MM.1S (cell line): Measurements from ENCODE around the gene TLE5.
A peak's percentile ranks its signal among the peaks of the same experiment; 100 is the strongest.

ENCODE experiments used
- DNase-seq: peaks from one replicate; pipeline ENCODE4 v3.0.0-alpha.2; 2015
- H2AFZ ChIP-seq: fragments of 300-600 bp; sonication (generic); 2 replicates; pipeline ENCODE4 v1.6.0; 2016; ENCODE audit warnings: antibody characterized with exemption, low read length
- H3F3A ChIP-seq: fragments of 300-600 bp; sonication (generic); 2 replicates; pipeline ENCODE4 v1.6.1; 2016; ENCODE audit warnings: mild to moderate bottlenecking, antibody characterized with exemption, low read length, moderate library complexity, mixed read lengths; ENCODE audit not compliant: insufficient read depth
- H3K27ac ChIP-seq: fragments of 300-600 bp; sonication (generic); 2 replicates; pipeline ENCODE4 v1.5.1; 2016; ENCODE audit warnings: mild to moderate bottlenecking, low read length
- H3K27me3 ChIP-seq: fragments of 300-600 bp; sonication (generic); replicated peaks from 2 replicates; pipeline ENCODE4 v1.6.0; 2016; ENCODE audit warnings: low read length; ENCODE audit not compliant: insufficient read depth
- H3K36me3 ChIP-seq: fragments of 300-600 bp; sonication (generic); replicated peaks from 2 replicates; pipeline ENCODE4 v1.6.1; 2016; ENCODE audit warnings: mild to moderate bottlenecking, low read length, mixed read lengths; ENCODE audit not compliant: insufficient read depth
- H3K4me1 ChIP-seq: fragments of 300-600 bp; sonication (generic); 2 replicates; pipeline ENCODE4 v1.6.1; 2016; ENCODE audit warnings: low read length, mixed read lengths
- H3K4me2 ChIP-seq: fragments of 300-600 bp; sonication (generic); 2 replicates; pipeline ENCODE4 v1.6.0; 2016; ENCODE audit warnings: low read depth, low read length
- H3K4me3 ChIP-seq: fragments of 300-600 bp; sonication (generic); 2 replicates; pipeline ENCODE4 v1.5.1; 2016; ENCODE audit warnings: low read length, mixed read lengths
- H3K79me2 ChIP-seq: fragments of 300-600 bp; sonication (generic); 2 replicates; pipeline ENCODE4 v1.6.1; 2016; ENCODE audit warnings: mixed run types, low read length, mixed read lengths
- H3K9ac ChIP-seq: fragments of 300-600 bp; sonication (generic); 2 replicates; pipeline ENCODE4 v1.6.1; 2016; ENCODE audit warnings: low read length, mixed read lengths
- H3K9me2 ChIP-seq: fragments of 300-600 bp; sonication (generic); replicated peaks from 2 replicates; pipeline ENCODE4 v1.6.1; 2016; ENCODE audit warnings: mild to moderate bottlenecking, low read length, mixed read lengths; ENCODE audit not compliant: insufficient read depth
- H3K9me3 ChIP-seq: fragments of 300-600 bp; sonication (generic); replicated peaks from 2 replicates; pipeline ENCODE4 v1.6.1; 2016; ENCODE audit warnings: mild to moderate bottlenecking, low read length, mixed read lengths; ENCODE audit not compliant: insufficient read depth
- H4K20me1 ChIP-seq: fragments of 300-600 bp; sonication (generic); 2 replicates; pipeline ENCODE4 v1.6.1; 2016; ENCODE audit warnings: mild to moderate bottlenecking, low read length, moderate library complexity, mixed read lengths; ENCODE audit not compliant: insufficient read depth
- EZH2 ChIP-seq: fragments of 300-600 bp; sonication (generic); optimal IDR thresholded peaks from 2 replicates; pipeline ENCODE3; 2017; ENCODE audit warnings: low read depth, mild to moderate bottlenecking, antibody characterized with exemption, low read length, mixed read lengths
- EZH2phosphoT487 ChIP-seq: fragments of 300-600 bp; sonication (generic); IDR thresholded peaks from 2 replicates; pipeline ENCODE4 v1.6.1; 2018; ENCODE audit warnings: antibody characterized with exemption, low read length
- TF ChIP-seq, protein P1 (sequence below): fragments of 300-600 bp; sonication (generic); IDR thresholded peaks from 2 replicates; pipeline ENCODE4 v1.5.1; 2016; ENCODE audit warnings: antibody characterized with exemption, low read length, mixed read lengths

TLE5 gene

DNA sequence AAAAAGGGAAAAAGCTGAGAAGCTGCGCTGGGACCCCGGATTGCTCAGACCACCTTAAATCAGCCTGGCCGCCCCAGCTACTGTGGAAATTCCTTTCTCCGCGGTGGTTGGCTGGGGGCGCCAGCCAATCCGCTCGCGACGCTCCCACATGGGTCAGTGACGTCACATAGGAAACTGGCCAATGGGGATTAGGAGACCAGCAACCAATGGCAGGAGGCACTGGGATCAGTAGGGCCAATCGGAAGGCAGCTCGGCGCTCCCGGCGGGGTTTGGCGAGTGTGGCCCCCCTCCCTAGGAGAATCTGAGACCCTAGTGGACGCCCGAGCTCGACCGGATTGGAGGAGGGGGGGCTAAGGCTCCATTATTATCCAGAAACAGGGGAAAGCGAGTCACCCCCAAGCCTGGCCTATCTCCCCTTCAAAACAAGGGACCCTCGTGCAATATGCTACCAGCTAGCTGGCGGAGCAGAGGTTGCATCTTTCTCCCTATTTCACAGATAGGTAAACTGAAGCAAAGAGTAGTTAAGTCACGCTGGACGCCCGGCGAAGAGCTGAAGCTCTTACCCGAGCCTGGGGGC lies 26.7 kb downstream of the TLE5 start:
- peaks cover 75% of the 10 kb centered on the region for H3K27me3 ChIP-seq
- DNase-seq = peak; percentile 96

DNA sequence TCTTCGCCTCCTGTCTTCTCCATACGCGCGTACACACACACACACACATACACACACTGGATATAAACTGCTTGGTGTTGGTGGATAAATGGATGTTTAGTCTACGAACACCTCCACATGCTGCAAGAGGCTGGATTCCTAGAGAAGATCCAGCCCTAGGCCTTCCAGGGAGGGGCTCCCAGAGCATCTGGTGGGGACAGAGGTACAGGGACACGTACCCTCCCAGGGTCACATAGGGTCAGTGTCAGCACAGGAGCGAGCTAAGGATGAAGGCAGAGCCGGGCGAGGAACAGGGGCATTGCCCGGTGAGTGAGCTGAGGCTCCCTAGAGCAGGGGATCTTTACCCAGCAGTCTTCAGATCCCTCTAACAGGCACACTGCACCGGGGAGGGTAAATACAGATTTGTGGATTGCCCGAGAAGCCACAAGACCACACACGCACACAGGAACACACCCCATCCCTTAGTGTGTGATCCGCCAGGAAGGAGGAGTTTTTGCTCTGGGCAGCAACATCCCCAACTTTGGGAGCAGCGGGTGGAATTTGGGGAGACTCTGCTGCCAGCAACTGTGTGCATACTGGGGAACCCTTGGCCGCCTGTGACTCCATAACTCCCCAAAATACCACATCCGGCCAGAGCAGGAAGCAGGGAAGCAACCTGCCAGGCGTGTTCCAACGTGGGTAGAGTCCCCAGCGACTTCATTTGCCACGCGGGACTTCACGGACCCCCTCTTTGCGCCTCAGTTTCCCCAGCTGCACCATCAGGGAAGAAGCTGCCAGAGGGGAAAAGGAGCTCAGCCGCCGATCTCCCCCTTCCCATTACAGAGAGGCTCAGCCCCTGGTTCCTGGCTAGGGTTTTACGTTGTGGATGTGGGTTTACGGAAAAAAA lies 27.4 kb downstream of the TLE5 start:
- DNase-seq = no peak
- TF ChIP-seq EZH2phosphoT487 (no peak), EZH2 (no peak)
- TF ChIP-seq, protein P1, sequence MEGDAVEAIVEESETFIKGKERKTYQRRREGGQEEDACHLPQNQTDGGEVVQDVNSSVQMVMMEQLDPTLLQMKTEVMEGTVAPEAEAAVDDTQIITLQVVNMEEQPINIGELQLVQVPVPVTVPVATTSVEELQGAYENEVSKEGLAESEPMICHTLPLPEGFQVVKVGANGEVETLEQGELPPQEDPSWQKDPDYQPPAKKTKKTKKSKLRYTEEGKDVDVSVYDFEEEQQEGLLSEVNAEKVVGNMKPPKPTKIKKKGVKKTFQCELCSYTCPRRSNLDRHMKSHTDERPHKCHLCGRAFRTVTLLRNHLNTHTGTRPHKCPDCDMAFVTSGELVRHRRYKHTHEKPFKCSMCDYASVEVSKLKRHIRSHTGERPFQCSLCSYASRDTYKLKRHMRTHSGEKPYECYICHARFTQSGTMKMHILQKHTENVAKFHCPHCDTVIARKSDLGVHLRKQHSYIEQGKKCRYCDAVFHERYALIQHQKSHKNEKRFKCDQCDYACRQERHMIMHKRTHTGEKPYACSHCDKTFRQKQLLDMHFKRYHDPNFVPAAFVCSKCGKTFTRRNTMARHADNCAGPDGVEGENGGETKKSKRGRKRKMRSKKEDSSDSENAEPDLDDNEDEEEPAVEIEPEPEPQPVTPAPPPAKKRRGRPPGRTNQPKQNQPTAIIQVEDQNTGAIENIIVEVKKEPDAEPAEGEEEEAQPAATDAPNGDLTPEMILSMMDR = no peak
- Histone ChIP-seq H3K9ac (peak overlapping the region; percentile 40; the same call in 1 of the 2 replicates), H3K27ac (no peak overlapping the region), H3K9me2 (no peaks in the 10 kb centered on the region), H3K27me3 (peaks cover 75% of the 10 kb centered on the region), H3K9me3 (no peaks in the 10 kb centered on the region), H4K20me1 (no peaks in the 10 kb centered on the region), H3K79me2 (no peaks in the 10 kb centered on the region), H3K4me1 (no peaks in the 10 kb centered on the region), H3K4me3 (peak overlapping the region; percentile 63), H3F3A (no peaks in the 10 kb centered on the region), H2AFZ (peak overlapping the region; percentile 85), H3K4me2 (peak overlapping the region; percentile 97), H3K36me3 (no peaks in the 10 kb centered on the region)

More for the DNA sequence above, 26.7 kb downstream of the TLE5 start:
- Histone ChIP-seq H3K9ac (peak overlapping the region; percentile 40; the same call in 1 of the 2 replicates), H3K27ac (peak overlapping the region; percentile 31; the same call in 1 of the 2 replicates), H2AFZ (peak overlapping the region; percentile 85), H3K4me2 (peak overlapping the region; percentile 97), H3K36me3 (no peaks in the 10 kb centered on the region), H3F3A (no peaks in the 10 kb centered on the region), H3K79me2 (no peaks in the 10 kb centered on the region), H3K9me2 (no peaks in the 10 kb centered on the region), H3K9me3 (no peaks in the 10 kb centered on the region), H3K4me3 (peak overlapping the region; percentile 63), H3K4me1 (no peaks in the 10 kb centered on the region), H4K20me1 (no peaks in the 10 kb centered on the region)
- TF ChIP-seq, protein P1 = no peak
- no peak for TF ChIP-seq EZH2
- no peak for TF ChIP-seq EZH2phosphoT487

DNA sequence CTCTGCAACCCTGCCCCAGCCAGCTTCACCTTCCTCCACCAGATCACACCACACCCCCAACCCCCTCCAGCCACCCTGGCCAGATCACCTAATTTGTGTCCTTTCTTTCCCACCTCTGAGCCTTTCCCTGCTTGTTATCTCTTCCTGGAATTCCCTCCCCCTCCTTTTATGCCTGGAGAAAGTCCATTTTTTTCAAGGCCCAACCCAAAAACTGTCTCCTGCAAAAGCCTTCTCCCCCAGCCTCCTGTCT lies 28.0 kb downstream of the TLE5 start:
- Histone ChIP-seq H3K79me2 (no peaks in the 10 kb centered on the region), H3K4me1 (no peaks in the 10 kb centered on the region), H3K27ac (no peak overlapping the region), H3K9ac (no peak overlapping the region), H2AFZ (no peak overlapping the region), H3K27me3 (peaks cover 75% of the 10 kb centered on the region), H3K9me2 (no peaks in the 10 kb centered on the region), H3K36me3 (no peaks in the 10 kb centered on the region), H4K20me1 (no peaks in the 10 kb centered on the region), H3K4me2 (no peak overlapping the region), H3K4me3 (no peak overlapping the region), H3F3A (no peaks in the 10 kb centered on the region), H3K9me3 (no peaks in the 10 kb centered on the region)
- TF ChIP-seq EZH2phosphoT487 = no peak
- TF ChIP-seq EZH2 = no peak
- TF ChIP-seq, protein P1 = no peak
- no peak for DNase-seq
